NK-92 (cell line): ENCODE measurements around the gene PLEKHG4.

Source experiments
- DNase-seq: peaks from one replicate; lab custom pipeline; 2025; ENCODE audit not compliant: unreplicated experiment; lab: John Stamatoyannopoulos, UW

The PLEKHG4 gene

GRCh38 chr16:67327743-67328142 lies 48.4 kb downstream of the PLEKHG4 start:
- no peak for DNase-seq

GRCh38 chr16:67329901-67330300 lies 50.6 kb downstream of the PLEKHG4 start:
- no peak for DNase-seq

GRCh38 chr16:67333315-67333714 lies 54.0 kb downstream of the PLEKHG4 start:
- no peak for DNase-seq

- DNase-seq, result no peak
Observed at GRCh38 chr16:67336116-67336515, 56.8 kb downstream of the PLEKHG4 start.

GRCh38 chr16:67336648-67337047 lies 57.3 kb downstream of the PLEKHG4 start:
- no peak for DNase-seq
